Rectal smooth muscle tissue (tissue), 1 donor: ENCODE measurements around the gene NCOA7.
"Not testable (repeated sequence)": the region's sequence is repeated elsewhere in the genome, so short reads cannot be mapped to it uniquely, and the experiment has no call there.

Experiments
- H3K27ac ChIP-seq: one replicate; pipeline ENCODE4 v1.7.0; 2013; ENCODE audit warnings: low read depth, low read length, inconsistent platforms
- H3K27me3 ChIP-seq: one replicate; pipeline ENCODE4 v1.7.0; 2013; ENCODE audit warnings: low read length; ENCODE audit not compliant: control insufficient read depth, insufficient read depth
- H3K36me3 ChIP-seq: one replicate; pipeline ENCODE4 v1.7.0; 2013; ENCODE audit warnings: low read length; ENCODE audit not compliant: control insufficient read depth, insufficient read depth
- H3K4me1 ChIP-seq: one replicate; pipeline ENCODE4 v1.7.0; 2013; ENCODE audit warnings: low read length; ENCODE audit not compliant: control insufficient read depth, insufficient read depth
- H3K4me3 ChIP-seq: one replicate; pipeline ENCODE4 v1.7.0; 2013; ENCODE audit warnings: low read length
- H3K9ac ChIP-seq: one replicate; pipeline ENCODE4 v1.7.0; 2013; ENCODE audit warnings: low read length

The NCOA7 gene

DNA sequence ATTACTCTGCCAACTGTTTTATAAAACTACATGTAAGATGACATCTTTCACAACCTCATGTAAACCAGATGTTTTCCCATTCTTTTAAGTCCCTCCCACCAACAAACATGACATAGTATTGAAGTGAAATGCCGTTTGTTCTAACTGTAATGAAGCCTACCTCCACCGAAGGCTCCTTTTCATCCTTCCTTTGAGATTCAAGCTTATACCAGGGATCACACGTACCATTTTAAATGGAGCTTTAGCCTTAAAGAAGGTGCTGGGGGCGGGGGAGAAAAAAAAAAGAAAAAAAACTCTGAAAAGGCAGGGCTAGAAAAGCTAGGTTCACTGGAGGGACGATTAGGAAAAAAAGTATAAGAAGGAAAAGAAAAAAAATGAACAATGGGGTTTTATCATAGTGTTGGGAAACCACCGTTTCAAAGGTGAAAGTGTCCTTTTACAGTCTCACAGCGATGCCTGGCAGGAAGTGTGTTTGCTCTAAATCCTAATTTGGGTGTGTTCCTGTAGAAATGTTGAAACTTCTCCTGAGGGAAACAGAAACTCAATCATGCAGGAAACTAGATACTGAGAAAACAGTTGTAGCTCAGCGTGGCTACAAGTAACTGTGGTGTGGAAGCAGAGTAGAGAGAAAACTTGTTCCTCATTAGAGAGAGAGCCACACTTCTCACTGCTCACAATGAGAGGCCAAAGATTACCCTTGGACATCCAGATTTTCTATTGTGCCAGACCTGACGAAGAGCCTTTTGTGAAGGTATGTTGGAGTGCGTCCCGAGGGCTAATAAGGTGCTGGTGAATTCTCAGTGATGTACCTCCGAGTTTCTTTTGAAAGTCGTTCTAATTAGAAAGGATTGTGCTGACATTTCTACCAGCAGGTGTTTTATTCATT lies 128.2 kb downstream of the NCOA7 start:
- peak overlapping the region; percentile 41 for H3K27ac ChIP-seq
- H3K36me3 ChIP-seq, result peaks cover 6% of the 10 kb centered on the region

DNA sequence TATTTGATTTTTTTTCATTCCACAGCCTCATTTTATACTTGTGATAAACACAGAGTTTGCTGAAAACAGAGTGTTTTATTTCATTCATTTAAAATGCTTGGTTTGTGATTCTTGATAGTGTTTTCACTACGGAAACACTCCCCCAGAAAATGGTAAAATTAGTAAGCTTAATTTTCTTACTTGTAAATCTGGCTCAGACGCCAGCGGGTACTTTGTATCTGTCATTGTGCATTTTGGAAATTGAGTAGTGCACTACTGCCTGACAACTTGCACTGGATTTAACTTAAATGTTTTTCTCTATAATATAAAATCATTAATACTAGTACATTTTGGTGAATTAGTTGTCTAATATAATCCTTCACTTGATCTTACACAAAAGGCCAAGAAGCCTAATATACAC lies 128.9 kb downstream of the NCOA7 start:
- Histone ChIP-seq H3K27me3 (no peaks in the 10 kb centered on the region), H3K4me1 (no peaks in the 10 kb centered on the region), H3K4me3 (peak overlapping the region; percentile 56), H3K36me3 (peaks cover 8% of the 10 kb centered on the region), H3K9ac (no peak overlapping the region), H3K27ac (no peak overlapping the region)

More for the DNA sequence above, 128.2 kb downstream of the NCOA7 start:
- Histone ChIP-seq H3K27me3 (no peaks in the 10 kb centered on the region), H3K4me3 (peak overlapping the region; percentile 56), H3K9ac (peak overlapping the region; percentile 36), H3K4me1 (no peaks in the 10 kb centered on the region)

DNA sequence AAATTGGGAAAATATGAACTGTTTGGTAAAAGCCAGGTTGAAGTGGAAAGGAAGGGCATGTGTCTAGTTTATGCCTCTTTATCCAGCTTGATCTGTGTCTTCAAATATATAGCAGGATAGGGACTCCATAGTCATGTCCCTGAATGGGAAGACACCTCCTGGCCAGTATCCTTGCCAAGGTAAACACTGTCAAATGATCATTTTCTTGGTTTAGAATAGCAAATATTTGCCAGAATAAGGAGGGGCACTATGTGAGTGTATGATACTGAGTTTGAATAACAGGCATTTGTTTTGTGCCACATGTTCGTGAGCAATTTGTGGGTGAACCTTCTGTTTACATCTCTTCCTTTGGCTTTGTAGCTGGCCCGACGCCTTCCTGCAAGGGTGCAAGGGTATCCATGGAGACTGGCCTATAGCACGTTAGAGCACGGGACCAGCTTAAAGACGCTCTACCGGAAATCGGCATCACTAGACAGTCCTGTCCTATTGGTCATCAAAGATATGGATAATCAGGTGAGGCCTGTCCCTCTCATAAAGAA lies 131.6 kb downstream of the NCOA7 start:
- no peaks in the 10 kb centered on the region for H3K4me1 ChIP-seq
- peaks cover 8% of the 10 kb centered on the region for H3K36me3 ChIP-seq
- H3K27ac ChIP-seq, result no peak overlapping the region

DNA sequence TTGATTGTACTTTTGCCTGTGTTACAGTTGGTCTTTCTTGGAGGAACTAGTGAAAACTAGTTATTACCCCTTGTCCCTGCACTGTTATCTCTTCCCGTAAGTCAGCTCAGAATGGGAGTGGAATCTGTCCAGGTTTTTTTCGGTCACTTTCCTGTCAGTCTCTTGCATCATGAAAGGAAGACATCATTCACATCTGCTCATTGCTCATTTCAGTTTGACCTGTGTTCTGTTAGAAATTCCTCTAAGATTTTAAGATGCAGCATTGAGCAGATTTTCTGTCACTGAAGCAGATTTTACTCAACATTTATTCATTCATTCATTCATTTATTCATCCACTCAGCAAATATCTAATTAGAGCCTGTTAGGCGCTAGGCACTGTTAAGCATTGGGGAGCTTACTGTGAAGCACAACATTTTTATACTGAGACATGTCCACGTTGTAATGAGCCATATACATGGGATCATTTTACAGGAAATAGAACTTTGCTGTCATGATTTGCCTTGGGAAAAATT lies 132.7 kb downstream of the NCOA7 start:
- H3K4me1 ChIP-seq, result no peaks in the 10 kb centered on the region
- no peak overlapping the region for H3K9ac ChIP-seq
- H3K36me3 ChIP-seq, result peaks cover 12% of the 10 kb centered on the region
- H3K27me3 ChIP-seq, result no peaks in the 10 kb centered on the region
- no peak overlapping the region for H3K27ac ChIP-seq
- H3K4me3 ChIP-seq, result no peak overlapping the region

More for the DNA sequence above, 131.6 kb downstream of the NCOA7 start:
- Histone ChIP-seq H3K27me3 (no peaks in the 10 kb centered on the region), H3K9ac (no peak overlapping the region), H3K4me3 (no peak overlapping the region)

DNA sequence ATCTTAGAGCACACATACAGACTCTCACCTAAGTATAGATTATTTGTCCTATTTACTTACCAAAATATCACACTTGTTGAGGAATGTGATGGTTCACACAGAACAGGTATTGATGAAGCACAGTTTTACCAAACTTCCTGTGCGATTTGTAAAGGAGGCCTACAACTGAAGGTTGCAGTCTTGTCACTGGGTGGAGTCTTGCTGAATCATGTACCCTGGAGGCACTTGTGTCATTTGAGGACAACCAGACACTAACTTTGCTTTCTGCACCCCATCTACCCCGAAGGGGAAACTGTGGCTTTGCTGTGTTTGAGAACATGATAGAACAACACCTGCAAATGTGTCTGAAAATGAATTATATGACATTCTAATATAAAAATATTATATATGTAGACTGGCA lies 133.4 kb downstream of the NCOA7 start:
- Histone ChIP-seq H3K9ac (no peak overlapping the region), H3K36me3 (peaks cover 12% of the 10 kb centered on the region), H3K27me3 (no peaks in the 10 kb centered on the region), H3K27ac (no peak overlapping the region), H3K4me1 (no peaks in the 10 kb centered on the region), H3K4me3 (no peak overlapping the region)

DNA sequence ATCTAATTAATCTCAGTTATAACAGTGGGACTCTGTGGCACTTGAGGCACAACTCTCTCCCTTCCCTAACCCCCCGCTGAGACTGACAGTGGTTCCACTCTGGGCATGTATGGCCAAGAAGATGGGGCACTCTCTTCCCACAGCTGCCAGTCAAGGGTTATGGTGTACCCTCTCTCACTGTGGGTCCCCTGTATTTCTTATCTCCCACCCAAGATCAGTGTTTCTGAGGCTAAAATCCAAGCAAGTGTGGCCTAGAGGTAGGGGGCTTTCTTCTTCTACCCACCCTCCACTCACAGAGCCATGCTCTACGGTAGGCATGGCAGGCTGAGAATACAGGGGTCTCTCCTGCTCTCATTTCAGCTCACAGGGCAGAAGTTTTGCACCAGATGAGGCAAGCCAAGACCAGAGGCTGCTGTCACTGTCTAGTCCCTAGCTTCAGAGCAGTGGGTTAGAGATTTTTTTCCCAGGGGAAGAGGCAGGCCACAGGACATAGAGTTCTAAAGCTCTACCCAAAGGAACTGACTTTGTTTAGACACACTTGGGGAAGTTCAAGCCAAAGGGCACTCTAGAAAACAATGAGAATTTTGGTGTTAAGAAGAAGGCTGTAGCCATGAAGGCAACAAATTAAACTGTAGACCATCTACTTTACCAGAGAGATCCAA lies 134.1 kb downstream of the NCOA7 start:
- Histone ChIP-seq H3K36me3 (peaks cover 12% of the 10 kb centered on the region), H3K27ac (no peak overlapping the region), H3K9ac (no peak overlapping the region), H3K27me3 (no peaks in the 10 kb centered on the region), H3K4me1 (no peaks in the 10 kb centered on the region), H3K4me3 (no peak overlapping the region)

DNA sequence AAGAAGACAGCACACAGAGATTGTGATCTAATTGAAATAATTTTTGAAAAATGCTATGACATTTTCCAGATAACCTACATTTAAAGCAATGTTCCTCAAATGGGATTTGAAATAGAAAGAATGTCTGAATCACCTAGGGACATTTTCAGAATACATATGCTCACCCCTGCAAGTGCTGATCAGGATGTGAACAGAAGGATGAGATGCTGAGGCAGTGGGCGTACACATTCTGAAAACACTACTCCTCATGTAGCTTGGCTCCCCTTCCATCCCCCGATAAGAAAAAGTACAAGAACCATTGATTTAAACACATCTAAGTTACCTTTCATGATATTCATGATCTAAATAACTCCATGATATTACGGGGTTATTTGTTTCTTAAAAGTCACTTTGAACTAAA lies 136.0 kb downstream of the NCOA7 start:
- H3K27ac ChIP-seq, result no peak overlapping the region
- H3K36me3 ChIP-seq, result peaks cover 12% of the 10 kb centered on the region
- no peaks in the 10 kb centered on the region for H3K27me3 ChIP-seq
- no peak overlapping the region for H3K9ac ChIP-seq
- no peaks in the 10 kb centered on the region for H3K4me1 ChIP-seq
- no peak overlapping the region for H3K4me3 ChIP-seq

DNA sequence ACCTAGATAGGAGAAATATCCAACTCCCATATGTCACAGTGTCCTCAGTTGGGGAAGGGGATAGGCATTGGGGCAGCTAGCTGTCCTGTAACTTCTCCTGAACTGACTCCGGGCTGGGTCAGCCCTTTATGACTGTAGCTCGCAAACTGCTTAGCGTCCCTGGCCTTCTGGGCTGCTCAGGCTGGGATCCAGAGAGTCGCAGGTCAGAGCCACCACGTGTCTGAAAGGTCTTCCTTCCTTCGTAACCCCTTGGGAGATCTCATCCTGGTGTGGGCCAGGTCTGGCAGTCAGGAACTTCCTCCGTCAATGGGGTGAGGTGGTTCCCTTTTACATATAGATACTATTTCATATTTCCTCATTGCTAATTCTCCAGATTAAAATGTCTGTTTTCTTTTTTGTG lies 137.0 kb downstream of the NCOA7 start:
- Histone ChIP-seq H3K36me3 (peaks cover 12% of the 10 kb centered on the region), H3K4me1 (no peaks in the 10 kb centered on the region), H3K27ac (no peak overlapping the region), H3K27me3 (no peaks in the 10 kb centered on the region), H3K9ac (no peak overlapping the region), H3K4me3 (no peak overlapping the region)

DNA sequence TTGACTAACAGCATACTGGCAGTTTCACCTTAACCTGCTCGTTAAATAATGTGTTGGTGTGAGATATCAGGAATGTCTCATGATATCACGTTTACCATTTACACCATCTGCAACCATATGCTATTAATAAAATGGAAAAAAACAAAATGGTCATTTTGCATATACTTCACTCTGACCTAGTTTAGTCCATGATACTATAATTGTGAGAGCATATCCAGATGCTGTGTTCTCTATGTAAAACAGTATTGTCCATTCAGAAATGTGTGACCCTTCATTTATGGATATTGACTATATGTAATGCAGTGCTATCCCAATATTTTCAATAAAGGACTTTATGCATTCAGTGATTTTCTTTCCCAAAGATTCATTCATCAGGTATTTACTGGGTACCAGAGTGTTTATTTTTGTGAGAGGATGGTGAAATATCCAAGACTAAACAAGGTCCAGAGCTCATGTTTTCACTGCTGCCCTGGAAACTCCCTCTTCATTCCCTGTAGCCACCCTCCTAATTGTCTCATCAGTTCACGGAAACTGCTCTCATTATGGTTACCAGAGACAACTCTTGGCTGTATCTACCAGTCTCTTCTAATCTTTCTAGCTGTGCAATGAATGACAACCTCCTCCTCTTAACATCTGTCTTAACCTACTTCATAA lies 140.1 kb downstream of the NCOA7 start:
- H3K27ac ChIP-seq, result no peak overlapping the region
- no peak overlapping the region for H3K9ac ChIP-seq
- no peaks in the 10 kb centered on the region for H3K4me1 ChIP-seq
- H3K36me3 ChIP-seq, result peaks cover 4% of the 10 kb centered on the region
- no peaks in the 10 kb centered on the region for H3K27me3 ChIP-seq
- H3K4me3 ChIP-seq, result no peak overlapping the region

DNA sequence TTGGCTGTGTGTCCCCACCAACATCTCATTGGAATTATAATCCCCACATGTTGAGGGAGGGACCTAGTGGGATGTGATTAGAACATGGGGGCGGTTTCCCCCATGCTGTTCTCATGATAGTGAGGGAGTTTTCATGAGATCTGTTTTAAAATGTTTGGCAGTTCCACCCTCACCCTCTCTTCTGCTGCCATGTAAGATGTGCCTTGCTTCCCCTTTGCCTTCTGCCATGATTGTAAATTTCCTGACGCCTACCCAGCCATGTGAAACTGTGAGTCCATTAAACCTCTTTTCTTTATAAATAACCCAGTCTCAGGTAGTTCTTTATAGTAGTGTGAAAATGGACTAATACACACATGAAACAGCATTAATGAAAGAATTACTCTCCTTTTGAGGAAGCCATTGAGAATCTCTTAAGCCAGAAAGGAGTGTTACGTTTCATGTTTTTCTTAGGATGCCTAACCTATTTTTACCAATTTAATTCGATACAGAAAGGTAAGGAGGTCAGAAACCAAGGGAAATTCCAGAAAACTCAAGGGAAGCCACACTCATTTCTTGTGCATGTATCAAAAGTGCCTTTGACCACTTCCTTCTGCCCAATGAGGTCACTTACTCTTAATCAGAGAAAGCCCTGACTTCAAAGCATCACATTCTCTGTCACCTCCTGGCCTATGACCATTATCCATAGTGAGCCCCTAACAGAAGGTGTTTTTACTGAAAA lies 141.1 kb downstream of the NCOA7 start:
- Histone ChIP-seq H3K4me1 (no peaks in the 10 kb centered on the region), H3K4me3 (no peak overlapping the region), H3K9ac (no peak overlapping the region), H3K27ac (no peak overlapping the region), H3K36me3 (peaks cover 4% of the 10 kb centered on the region), H3K27me3 (no peaks in the 10 kb centered on the region)

DNA sequence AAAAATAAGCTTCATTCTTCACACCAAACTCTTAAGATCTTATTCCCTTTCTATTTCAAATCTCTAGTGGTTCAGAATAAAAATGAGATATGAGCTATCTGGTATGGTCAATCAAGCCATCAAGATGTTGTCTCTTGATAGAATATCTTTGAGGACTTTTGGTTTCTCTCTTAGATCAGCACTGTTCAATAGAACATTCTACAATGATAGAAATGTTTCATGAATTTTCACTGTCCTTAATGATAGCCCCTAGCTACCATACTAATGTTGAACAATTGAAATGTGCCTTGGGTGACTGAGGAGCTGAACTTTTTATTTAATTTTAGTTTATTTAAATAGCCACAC lies 141.7 kb downstream of the NCOA7 start:
- Histone ChIP-seq H3K4me3 (no peak overlapping the region), H3K27ac (no peak overlapping the region), H3K27me3 (no peaks in the 10 kb centered on the region), H3K4me1 (no peaks in the 10 kb centered on the region), H3K36me3 (peaks cover 4% of the 10 kb centered on the region), H3K9ac (no peak overlapping the region)

DNA sequence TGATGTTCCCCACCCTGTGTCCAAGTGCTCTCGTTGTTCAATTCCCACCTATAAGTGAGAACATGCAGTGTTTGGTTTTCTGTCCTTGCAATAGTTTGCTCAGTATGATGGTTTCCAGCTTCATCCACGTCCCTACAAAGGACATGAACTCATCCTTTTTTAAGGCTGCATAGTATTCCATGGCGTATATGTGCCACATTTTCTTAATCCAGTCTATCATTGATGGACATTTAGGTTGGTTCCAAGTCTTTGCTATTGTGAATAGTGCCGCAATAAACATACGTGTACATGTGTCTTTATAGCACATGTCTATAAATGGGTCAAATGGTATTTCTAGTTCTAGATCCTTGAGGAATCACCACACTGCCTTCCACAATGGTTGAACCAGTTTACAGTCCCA lies 144.8 kb downstream of the NCOA7 start:
- H3K36me3 ChIP-seq, H3K4me1 ChIP-seq, H3K9ac ChIP-seq, H3K27ac ChIP-seq, H3K27me3 ChIP-seq, H3K4me3 ChIP-seq: not testable (repeated sequence)
